WTC11 (cell line): ENCODE results near the gene LRRC28. TPM values are rescaled to one million over a fixed set of nuclear protein-coding genes. Genes with fewer than 3 reads are reported as not detected.

Source experiments
- ATAC-seq: fragments of 200-7000 bp; cut with Tn5 transposase; 2 replicates; pipeline ENCODE4 v1.10.0; 2021; ENCODE audit warnings: mild to moderate bottlenecking, moderate library complexity
- CTCF ChIA-PET: fragments of 300-600 bp; sonication (Branson Sonifier 250); formaldehyde crosslinking; loops from one replicate; lab custom pipeline; 2021; ENCODE audit warnings: antibody characterized with exemption; lab: Charles Lee
- POLR2A ChIA-PET: fragments of 350-600 bp; sonication (Branson Sonifier 250); formaldehyde crosslinking; loops from one replicate; lab custom pipeline; 2021; ENCODE audit warnings: antibody characterized with exemption; lab: Charles Lee
- DNase-seq: peaks from one replicate; pipeline ENCODE4 v3.0.0; 2021; ENCODE audit warnings: low spot score
- H3K27ac Mint-ChIP-seq: 2 replicates; pipeline ENCODE4 v1.8.0; 2021; ENCODE audit warnings: mixed read lengths
- H3K27me3 Mint-ChIP-seq: 2 replicates; pipeline ENCODE4 v1.8.0; 2021; ENCODE audit warnings: low read depth, mild to moderate bottlenecking, moderate library complexity, mixed read lengths
- H3K36me3 Mint-ChIP-seq: 2 replicates; pipeline ENCODE4 v1.8.0; 2021; ENCODE audit warnings: mixed read lengths
- H3K4me1 Mint-ChIP-seq: 2 replicates; pipeline ENCODE4 v1.8.0; 2022; ENCODE audit warnings: mixed read lengths
- H3K4me3 Mint-ChIP-seq: 2 replicates; pipeline ENCODE4 v1.8.0; 2021; ENCODE audit warnings: mild to moderate bottlenecking, moderate library complexity, mixed read lengths
- H3K9me3 Mint-ChIP-seq: 2 replicates; pipeline ENCODE4 v1.8.0; 2021; ENCODE audit warnings: mixed read lengths
- ATF1 ChIP-seq: sonication (generic); formaldehyde crosslinking; IDR thresholded peaks from 2 replicates; pipeline ENCODE4 v1.8.1; 2023; ENCODE audit warnings: mild to moderate bottlenecking, moderate library complexity, missing genetic modification reagents
- CBFB ChIP-seq: sonication (generic); formaldehyde crosslinking; IDR thresholded peaks from 2 replicates; pipeline ENCODE4 v1.8.1; 2022; ENCODE audit warnings: mild to moderate bottlenecking, low read depth, missing genetic modification reagents
- ELF4 ChIP-seq: sonication (generic); formaldehyde crosslinking; IDR thresholded peaks from 2 replicates; pipeline ENCODE4 v1.8.1; 2022; ENCODE audit warnings: low read depth, mild to moderate bottlenecking, moderate library complexity, missing genetic modification reagents
- EMX1 ChIP-seq: fragments of 250-450 bp; sonication (Bioruptor Pico); IDR thresholded peaks from 2 replicates; pipeline ENCODE4 v1.8.0; 2021; ENCODE audit warnings: mild to moderate bottlenecking
- FOXP1 ChIP-seq: sonication (generic); formaldehyde crosslinking; IDR thresholded peaks from 2 replicates; pipeline ENCODE4 v1.8.0; 2022; ENCODE audit warnings: missing genetic modification reagents, mild to moderate bottlenecking, moderate library complexity, borderline replicate concordance
- GABPB1 ChIP-seq: sonication (generic); formaldehyde crosslinking; IDR thresholded peaks from 2 replicates; pipeline ENCODE4 v1.8.1; 2023; ENCODE audit warnings: mild to moderate bottlenecking, missing genetic modification reagents
- RELA ChIP-seq: sonication (generic); formaldehyde crosslinking; IDR thresholded peaks from 2 replicates; pipeline ENCODE4 v1.8.1; 2022; ENCODE audit warnings: missing genetic modification reagents, mild to moderate bottlenecking, borderline replicate concordance
- TCF7 ChIP-seq: sonication (generic); formaldehyde crosslinking; IDR thresholded peaks from 2 replicates; pipeline ENCODE4 v1.8.0; 2022; ENCODE audit warnings: mild to moderate bottlenecking, low read depth, missing genetic modification reagents, moderate library complexity
- TEAD4 ChIP-seq: sonication (generic); formaldehyde crosslinking; IDR thresholded peaks from 2 replicates; pipeline ENCODE4 v1.8.0; 2022; ENCODE audit warnings: mild to moderate bottlenecking, missing genetic modification reagents
- ZBTB21 ChIP-seq: sonication (generic); formaldehyde crosslinking; IDR thresholded peaks from 2 replicates; pipeline ENCODE4 v1.8.1; 2023; ENCODE audit warnings: mild to moderate bottlenecking, missing genetic modification reagents, borderline replicate concordance
- ZNF138 ChIP-seq: sonication (generic); formaldehyde crosslinking; conservative IDR thresholded peaks from 2 replicates; pipeline ENCODE4 v1.8.1; 2022; ENCODE audit warnings: mild to moderate bottlenecking, moderate library complexity, missing genetic modification reagents
- ZNF396 ChIP-seq: fragments of 250-450 bp; sonication (Bioruptor Pico); IDR thresholded peaks from 2 replicates; pipeline ENCODE4 v1.8.0; 2021; ENCODE audit warnings: mild to moderate bottlenecking, moderate library complexity, borderline replicate concordance
- ZNF671 ChIP-seq: fragments of 250-450 bp; sonication (Bioruptor Pico); IDR thresholded peaks from 2 replicates; pipeline ENCODE4 v1.8.0; 2021; ENCODE audit warnings: mild to moderate bottlenecking
- total RNA-seq: library from RNA; stranded (reverse); gene quantifications from 3 replicates; pipeline ENCODE4 v1.2.3, GENCODE V29; 2021
- TF ChIP-seq, protein P1 (sequence below): fragments of 250-450 bp; sonication (Bioruptor Pico); IDR thresholded peaks from 2 replicates; pipeline ENCODE4 v2.1.2; 2022; ENCODE audit warnings: mild to moderate bottlenecking, moderate library complexity
- TF ChIP-seq, protein P2 (sequence below): fragments of 250-450 bp; sonication (Bioruptor Pico); IDR thresholded peaks from 2 replicates; pipeline ENCODE4 v1.8.0; 2021; ENCODE audit warnings: mild to moderate bottlenecking
- TF ChIP-seq, protein P3 (sequence below): sonication (generic); formaldehyde crosslinking; IDR thresholded peaks from 2 replicates; pipeline ENCODE4 v1.8.0; 2023; ENCODE audit warnings: mild to moderate bottlenecking, missing genetic modification reagents
- TF ChIP-seq, protein P4 (sequence below): fragments of 250-450 bp; sonication (Bioruptor Pico); IDR thresholded peaks from 2 replicates; pipeline ENCODE4 v1.9.0; 2021; ENCODE audit warnings: mild to moderate bottlenecking
- TF ChIP-seq, protein P5 (sequence below): fragments of 250-450 bp; sonication (Bioruptor Pico); conservative IDR thresholded peaks from 2 replicates; pipeline ENCODE4 v1.9.0; 2021; ENCODE audit warnings: mild to moderate bottlenecking
- TF ChIP-seq, protein P6 (sequence below): sonication (generic); formaldehyde crosslinking; conservative IDR thresholded peaks from 2 replicates; pipeline ENCODE4 v1.8.1; 2022; ENCODE audit warnings: mild to moderate bottlenecking, missing genetic modification reagents

Gene LRRC28
- total RNA-seq, 1 experiment from 2014 or later, result 18.4 TPM

DNA sequence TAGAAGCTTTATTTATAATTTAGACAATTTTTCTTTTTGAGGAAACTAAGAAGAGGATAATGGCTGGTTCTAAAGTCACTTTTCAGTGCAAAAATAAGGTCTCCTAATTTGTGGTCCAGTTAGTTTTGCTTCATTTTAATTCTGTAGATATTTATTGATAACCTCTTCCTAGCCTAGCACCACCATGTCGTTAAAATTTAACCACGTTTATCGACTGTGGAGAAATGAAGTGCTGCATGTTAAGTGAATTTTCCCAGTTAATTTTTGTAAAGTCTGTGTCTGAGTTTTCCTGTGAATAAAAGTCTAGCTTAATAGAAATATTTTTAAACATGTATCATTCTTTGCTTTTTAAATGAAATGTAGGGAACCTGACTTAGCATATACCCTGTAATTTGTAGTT is 16.7 kb downstream of the LRRC28 start (continued):
- TF ChIP-seq, protein P1, sequence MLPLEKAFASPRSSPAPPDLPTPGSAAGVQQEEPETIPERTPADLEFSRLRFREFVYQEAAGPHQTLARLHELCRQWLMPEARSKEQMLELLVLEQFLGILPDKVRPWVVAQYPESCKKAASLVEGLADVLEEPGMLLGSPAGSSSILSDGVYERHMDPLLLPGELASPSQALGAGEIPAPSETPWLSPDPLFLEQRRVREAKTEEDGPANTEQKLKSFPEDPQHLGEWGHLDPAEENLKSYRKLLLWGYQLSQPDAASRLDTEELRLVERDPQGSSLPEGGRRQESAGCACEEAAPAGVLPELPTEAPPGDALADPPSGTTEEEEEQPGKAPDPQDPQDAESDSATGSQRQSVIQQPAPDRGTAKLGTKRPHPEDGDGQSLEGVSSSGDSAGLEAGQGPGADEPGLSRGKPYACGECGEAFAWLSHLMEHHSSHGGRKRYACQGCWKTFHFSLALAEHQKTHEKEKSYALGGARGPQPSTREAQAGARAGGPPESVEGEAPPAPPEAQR (CRISPR knock-in tag), result no peak
- TF ChIP-seq, protein P2, sequence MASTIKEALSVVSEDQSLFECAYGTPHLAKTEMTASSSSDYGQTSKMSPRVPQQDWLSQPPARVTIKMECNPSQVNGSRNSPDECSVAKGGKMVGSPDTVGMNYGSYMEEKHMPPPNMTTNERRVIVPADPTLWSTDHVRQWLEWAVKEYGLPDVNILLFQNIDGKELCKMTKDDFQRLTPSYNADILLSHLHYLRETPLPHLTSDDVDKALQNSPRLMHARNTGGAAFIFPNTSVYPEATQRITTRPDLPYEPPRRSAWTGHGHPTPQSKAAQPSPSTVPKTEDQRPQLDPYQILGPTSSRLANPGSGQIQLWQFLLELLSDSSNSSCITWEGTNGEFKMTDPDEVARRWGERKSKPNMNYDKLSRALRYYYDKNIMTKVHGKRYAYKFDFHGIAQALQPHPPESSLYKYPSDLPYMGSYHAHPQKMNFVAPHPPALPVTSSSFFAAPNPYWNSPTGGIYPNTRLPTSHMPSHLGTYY (CRISPR knock-in tag), result no peak
- TF ChIP-seq, protein P3, sequence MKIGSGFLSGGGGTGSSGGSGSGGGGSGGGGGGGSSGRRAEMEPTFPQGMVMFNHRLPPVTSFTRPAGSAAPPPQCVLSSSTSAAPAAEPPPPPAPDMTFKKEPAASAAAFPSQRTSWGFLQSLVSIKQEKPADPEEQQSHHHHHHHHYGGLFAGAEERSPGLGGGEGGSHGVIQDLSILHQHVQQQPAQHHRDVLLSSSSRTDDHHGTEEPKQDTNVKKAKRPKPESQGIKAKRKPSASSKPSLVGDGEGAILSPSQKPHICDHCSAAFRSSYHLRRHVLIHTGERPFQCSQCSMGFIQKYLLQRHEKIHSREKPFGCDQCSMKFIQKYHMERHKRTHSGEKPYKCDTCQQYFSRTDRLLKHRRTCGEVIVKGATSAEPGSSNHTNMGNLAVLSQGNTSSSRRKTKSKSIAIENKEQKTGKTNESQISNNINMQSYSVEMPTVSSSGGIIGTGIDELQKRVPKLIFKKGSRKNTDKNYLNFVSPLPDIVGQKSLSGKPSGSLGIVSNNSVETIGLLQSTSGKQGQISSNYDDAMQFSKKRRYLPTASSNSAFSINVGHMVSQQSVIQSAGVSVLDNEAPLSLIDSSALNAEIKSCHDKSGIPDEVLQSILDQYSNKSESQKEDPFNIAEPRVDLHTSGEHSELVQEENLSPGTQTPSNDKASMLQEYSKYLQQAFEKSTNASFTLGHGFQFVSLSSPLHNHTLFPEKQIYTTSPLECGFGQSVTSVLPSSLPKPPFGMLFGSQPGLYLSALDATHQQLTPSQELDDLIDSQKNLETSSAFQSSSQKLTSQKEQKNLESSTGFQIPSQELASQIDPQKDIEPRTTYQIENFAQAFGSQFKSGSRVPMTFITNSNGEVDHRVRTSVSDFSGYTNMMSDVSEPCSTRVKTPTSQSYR, result no peak
- no peak for TF ChIP-seq GABPB1 (CRISPR knock-in tag)
- TF ChIP-seq ZBTB21 (CRISPR knock-in tag), result no peak
- no peak for TF ChIP-seq ZNF671 (CRISPR knock-in tag)

DNA sequence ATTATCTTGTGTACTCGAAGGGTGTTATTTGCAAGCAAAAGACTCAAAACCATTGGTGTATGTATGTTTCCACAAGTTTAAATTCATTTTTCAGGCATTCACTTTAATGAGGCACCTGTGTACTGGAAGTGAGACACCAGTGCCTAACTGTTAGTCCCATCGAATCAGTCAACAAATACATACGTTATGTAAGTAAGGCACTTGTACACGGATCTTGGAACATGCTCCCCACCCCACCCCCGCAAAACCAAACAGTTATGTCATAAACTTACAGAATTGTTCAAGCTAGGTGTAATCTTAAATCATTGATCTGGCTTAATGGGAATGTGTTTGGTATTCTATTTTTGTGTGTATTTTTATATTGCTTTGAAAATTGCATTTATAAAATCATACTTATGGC is 17.1 kb downstream of the LRRC28 start:
- Mint-ChIP-seq H3K27ac (no peak overlapping the region), H3K36me3 (no peaks in the 10 kb centered on the region), H3K4me1 (peaks cover 12% of the 10 kb centered on the region), H3K4me3 (no peak overlapping the region), H3K9me3 (no peaks in the 10 kb centered on the region), H3K27me3 (no peaks in the 10 kb centered on the region)
- no peak for DNase-seq
- CTCF ChIA-PET, result interaction anchor here (0.6 kb wide), 1 partner anchor 187 kb away, joined by 5 read pairs; no protein-coding TSS in a partner anchor
- POLR2A ChIA-PET, result no interaction called here
- no peak for ATAC-seq
- TF ChIP-seq, protein P1 (CRISPR knock-in tag), result no peak
- TF ChIP-seq TCF7 (no peak), CBFB (CRISPR knock-in tag) (no peak), RELA (CRISPR knock-in tag) (no peak), TEAD4 (CRISPR knock-in tag) (no peak), FOXP1 (no peak), EMX1 (CRISPR knock-in tag) (no peak), ELF4 (CRISPR knock-in tag) (no peak), ZNF396 (CRISPR knock-in tag) (no peak), ZNF138 (CRISPR knock-in tag) (no peak), ATF1 (CRISPR knock-in tag) (no peak)
- TF ChIP-seq, protein P4, sequence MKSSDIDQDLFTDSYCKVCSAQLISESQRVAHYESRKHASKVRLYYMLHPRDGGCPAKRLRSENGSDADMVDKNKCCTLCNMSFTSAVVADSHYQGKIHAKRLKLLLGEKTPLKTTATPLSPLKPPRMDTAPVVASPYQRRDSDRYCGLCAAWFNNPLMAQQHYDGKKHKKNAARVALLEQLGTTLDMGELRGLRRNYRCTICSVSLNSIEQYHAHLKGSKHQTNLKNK (CRISPR knock-in tag), result no peak
- TF ChIP-seq, protein P5, sequence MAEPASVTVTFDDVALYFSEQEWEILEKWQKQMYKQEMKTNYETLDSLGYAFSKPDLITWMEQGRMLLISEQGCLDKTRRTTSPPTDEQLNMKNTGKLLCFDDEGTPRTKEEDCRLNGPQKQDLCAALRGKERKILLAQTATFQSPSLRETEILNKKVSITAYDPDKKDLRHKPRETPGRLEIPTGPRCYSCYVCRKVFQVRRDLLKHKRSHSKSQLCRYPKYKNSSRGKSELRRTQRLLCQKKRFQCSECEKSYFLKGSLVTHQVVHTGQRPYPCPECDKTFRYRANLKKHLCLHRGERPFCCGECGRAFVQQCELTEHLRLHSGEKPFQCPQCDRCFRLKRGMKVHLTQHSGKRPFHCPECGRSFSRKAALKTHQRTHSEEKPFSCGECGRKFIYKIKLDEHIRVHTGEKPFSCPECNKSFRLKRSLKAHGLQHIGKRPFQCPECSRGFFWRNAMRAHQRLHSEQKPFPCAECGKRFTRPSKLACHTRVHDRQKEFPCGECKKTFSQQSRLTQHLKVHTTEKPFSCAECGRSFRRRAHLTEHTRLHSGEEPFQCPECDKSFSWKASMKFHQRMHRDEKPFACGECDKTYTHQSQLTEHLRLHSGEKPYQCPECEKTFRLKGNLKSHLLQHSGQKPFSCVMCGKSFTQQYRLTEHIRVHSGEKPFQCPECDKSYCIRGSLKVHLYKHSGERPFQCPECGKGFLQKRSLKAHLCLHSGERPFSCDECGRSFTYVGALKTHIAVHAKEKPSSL, result no peak
- TF ChIP-seq, protein P6, sequence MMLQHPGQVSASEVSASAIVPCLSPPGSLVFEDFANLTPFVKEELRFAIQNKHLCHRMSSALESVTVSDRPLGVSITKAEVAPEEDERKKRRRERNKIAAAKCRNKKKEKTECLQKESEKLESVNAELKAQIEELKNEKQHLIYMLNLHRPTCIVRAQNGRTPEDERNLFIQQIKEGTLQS (CRISPR knock-in tag), result no peak
